Endometrial microvascular endothelial cells (primary cell): ENCODE results near the gene ARHGAP22. TPM values are rescaled to one million over a fixed set of nuclear protein-coding genes. Genes with fewer than 3 reads are reported as not detected.

ENCODE experiments used
- in situ Hi-C: cut with HindIII; loops from 2 replicates; pipeline ENCODE4 v1.10.0; 2017; ENCODE audit warnings: low sequenced_read_pairs, low pct_unique_long_range_greater_than_20kb; ENCODE audit errors: inconsistent ontology term
- total RNA-seq: library from RNA; depleted of rRNA; stranded (reverse); fragments of >200 nt; gene quantifications from one replicate; pipeline ENCODE4 v1.2.3, GENCODE V29; 2015; ENCODE audit errors: inconsistent ontology term

Gene ARHGAP22
- total RNA-seq, 1 donor from 2014 or later = 80.9 TPM

- in situ Hi-C loops = loop anchor here (25.0 kb wide), 2 partner anchors 90 to 110 kb away; no protein-coding TSS in a partner anchor
These were observed 57.6 kb downstream of the ARHGAP22 start for GRCh38 chr10:48547061-48547895.

GRCh38 chr10:48545462-48546145, 59.3 kb downstream of the ARHGAP22 start:
- in situ Hi-C loops = loop anchor here (25.0 kb wide), 2 partner anchors 92 to 108 kb away; no protein-coding TSS in a partner anchor

GRCh38 chr10:48543182-48543844, 61.6 kb downstream of the ARHGAP22 start:
- in situ Hi-C loops = loop anchor here (25.0 kb wide), 2 partner anchors 94 to 106 kb away; no protein-coding TSS in a partner anchor

- in situ Hi-C loops = loop anchor here (25.0 kb wide), 2 partner anchors 95 to 105 kb away; no protein-coding TSS in a partner anchor
These were observed 62.2 kb downstream of the ARHGAP22 start for GRCh38 chr10:48542471-48543181.

- in situ Hi-C loops = loop anchor here (25.0 kb wide), 2 partner anchors 96 to 104 kb away; no protein-coding TSS in a partner anchor
These were observed 63.6 kb downstream of the ARHGAP22 start for GRCh38 chr10:48541144-48541795.

GRCh38 chr10:48538611-48539010, 66.3 kb downstream of the ARHGAP22 start:
- in situ Hi-C loops = loop anchor here (25.0 kb wide), 2 partner anchors 99 to 101 kb away; no protein-coding TSS in a partner anchor

- in situ Hi-C loops = loop anchor here (25.0 kb wide), 2 partner anchors 100 kb away; no protein-coding TSS in a partner anchor
These were observed 67.7 kb downstream of the ARHGAP22 start for GRCh38 chr10:48536916-48537890.

- in situ Hi-C loops = loop anchor here (25.0 kb wide), 2 partner anchors 99 to 101 kb away; no protein-coding TSS in a partner anchor
These were observed 68.7 kb downstream of the ARHGAP22 start for GRCh38 chr10:48536156-48536500.

GRCh38 chr10:48535416-48536155, 69.3 kb downstream of the ARHGAP22 start:
- in situ Hi-C loops = loop anchor here (25.0 kb wide), 2 partner anchors 98 to 102 kb away; no protein-coding TSS in a partner anchor

- in situ Hi-C loops = loop anchor here (25.0 kb wide), 2 partner anchors 97 to 103 kb away; no protein-coding TSS in a partner anchor
These were observed 70.7 kb downstream of the ARHGAP22 start for GRCh38 chr10:48533951-48534720.

GRCh38 chr10:48533540-48533939, 71.3 kb downstream of the ARHGAP22 start:
- in situ Hi-C loops = loop anchor here (25.0 kb wide), 2 partner anchors 96 to 104 kb away; no protein-coding TSS in a partner anchor

GRCh38 chr10:48531486-48531885, 73.4 kb downstream of the ARHGAP22 start:
- in situ Hi-C loops = loop anchor here (25.0 kb wide), 2 partner anchors 94 to 106 kb away; no protein-coding TSS in a partner anchor

GRCh38 chr10:48529331-48529730, 75.5 kb downstream of the ARHGAP22 start:
- in situ Hi-C loops = loop anchor here (25.0 kb wide), 2 partner anchors 92 to 108 kb away; no protein-coding TSS in a partner anchor

GRCh38 chr10:48527756-48528155, 77.1 kb downstream of the ARHGAP22 start:
- in situ Hi-C loops = loop anchor here (25.0 kb wide), 2 partner anchors 90 to 110 kb away; no protein-coding TSS in a partner anchor
